Endothelial cell of umbilical vein (primary cell): ENCODE measurements around the gene OSBP2.

ENCODE experiments used
- CTCF ChIP-seq, 2 donors: IDR thresholded peaks; 1 replicate in 1 of 2; 2 replicates in 1 of 2; pipeline ENCODE4 v1.5.1; 2011; ENCODE audit warnings: low read length in 2 of 2, mild to moderate bottlenecking in 2 of 2, moderate library complexity in 2 of 2, control low read depth in 1 of 2, inconsistent platforms in 1 of 2, low read depth in 1 of 2; ENCODE audit not compliant: insufficient read depth in 1 of 2; ENCODE audit errors: extremely low read depth in 1 of 2
- EZH2 ChIP-seq: IDR thresholded peaks from 2 replicates; pipeline ENCODE4 v1.6.1; 2012; ENCODE audit warnings: borderline replicate concordance, low read depth, mild to moderate bottlenecking, moderate library complexity, low read length, inconsistent platforms; ENCODE audit not compliant: severe bottlenecking
- FOS ChIP-seq: IDR thresholded peaks from 2 replicates; pipeline ENCODE4 v1.6.1; 2011; ENCODE audit warnings: mild to moderate bottlenecking, low read length, moderate library complexity, borderline replicate concordance; ENCODE audit not compliant: insufficient read depth
- JUN ChIP-seq: IDR thresholded peaks from 2 replicates; pipeline ENCODE4 v1.6.1; 2011; ENCODE audit warnings: borderline replicate concordance, low read depth; ENCODE audit not compliant: insufficient read length, insufficient read depth
- MYC ChIP-seq: IDR thresholded peaks from one replicate; pipeline ENCODE4 v1.6.1; 2011; ENCODE audit warnings: mild to moderate bottlenecking, low read depth, low read length
- POLR2A ChIP-seq: IDR thresholded peaks from 2 replicates; pipeline ENCODE4 v1.6.1; 2012; ENCODE audit warnings: low read depth, mild to moderate bottlenecking, control low read depth, low read length
- POLR2AphosphoS5 ChIP-seq: IDR thresholded peaks from 2 replicates; pipeline ENCODE4 v1.6.1; 2012; ENCODE audit warnings: low read depth, mild to moderate bottlenecking, control low read depth, low read length, moderate library complexity; ENCODE audit not compliant: insufficient read depth

GRCh38 chr22:30668386-30668710, 26.3 kb upstream of the OSBP2 start:
- TF ChIP-seq CTCF (IDR thresholded peaks at IDR 0.05; ENCODE audit: extremely low read depth in 1 of 2, insufficient read depth in 1 of 2, low read depth in 1 of 2, low read length in 2 of 2) (no peak), POLR2A (no peak), POLR2AphosphoS5 (no peak), EZH2 (no peak), MYC (no peak), JUN (no peak), FOS (no peak)
